K562 (cell line): ENCODE results near the gene GAP43. TPM values are rescaled to one million over a fixed set of nuclear protein-coding genes. Genes with fewer than 3 reads are reported as not detected.

Source experiments
- ATAC-seq: fragments of 200-7000 bp; cut with Tn5 transposase; 3 replicates; pipeline ENCODE4 v1.9.1; 2020; ENCODE audit warnings: moderate library complexity
- BruUV-seq: library from RNA; stranded (reverse); fragments of 400-500 nt; replicated peaks from 2 replicates; lab custom pipeline; 2021; lab: Mats Ljungman, UMichigan
- CTCF ChIA-PET: fragments of 300-600 bp; formaldehyde crosslinking; extraction: SDS; loops from one replicate; lab custom pipeline; 2021; ENCODE audit warnings: low intra/inter-chr PET ratio; lab: Yijun Ruan, JAX
- POLR2A ChIA-PET: fragments of 300-600, 350-650 bp; sonication (Branson Sonifier 250); formaldehyde crosslinking; extraction: SDS; loops from one replicate; lab custom pipeline; 2021; ENCODE audit warnings: antibody characterized with exemption, inconsistent platforms; lab: Yijun Ruan, JAX
- DNase-seq, 4 experiments: peaks; one replicate each; pipeline versions ENCODE4 v3.0.0 to v3.0.0-alpha.2; 2011 to 2018; ENCODE audit warnings: low spot score in 3 of 4, mixed read lengths in 3 of 4; ENCODE audit errors: extremely low read depth in 1 of 4
- FAIRE-seq: peaks from 2 replicates; lab custom pipeline; 2011; peaks lifted over from hg19 to GRCh38; lab: Jason Lieb, UNC
- H2AFZ ChIP-seq: 2 replicates; pipeline ENCODE4 v1.6.0; 2011; ENCODE audit warnings: low read depth, low read length, control low read depth, inconsistent platforms
- H3K27ac ChIP-seq: fragments of 200-600 bp; 3 replicates; pipeline ENCODE4 v1.8.0; 2011; ENCODE audit warnings: low read depth, mild to moderate bottlenecking, control low read depth, inconsistent platforms, low read length, moderate library complexity, mixed read lengths; ENCODE audit errors: extremely low read depth
- H3K27me3 ChIP-seq, 2 experiments: fragments of 300-600 bp in 1 of 2; 2 replicates in 1 of 2; 3 replicates in 1 of 2; pipeline versions ENCODE4 v1.6.0 to v1.8.0; 2011; ENCODE audit warnings: inconsistent platforms in 2 of 2, low read length in 2 of 2, mild to moderate bottlenecking in 1 of 2, mixed read lengths in 1 of 2, moderate library complexity in 1 of 2; ENCODE audit not compliant: control insufficient read depth in 2 of 2, insufficient read depth in 2 of 2
- H3K36me3 ChIP-seq: fragments of 300-600 bp; 3 replicates; pipeline ENCODE4 v1.8.0; 2011; ENCODE audit warnings: mild to moderate bottlenecking, low read length, inconsistent platforms; ENCODE audit not compliant: control insufficient read depth, insufficient read depth
- H3K4me1 ChIP-seq, 2 experiments: fragments of 200-600 bp in 1 of 2; replicated peaks in 1 of 2; 2 replicates in 1 of 2; 3 replicates in 1 of 2; pipeline versions ENCODE4 v1.5.1 to v1.8.0; 2011; ENCODE audit warnings: inconsistent platforms in 2 of 2, low read length in 2 of 2, mild to moderate bottlenecking in 1 of 2, mixed read lengths in 1 of 2, moderate library complexity in 1 of 2; ENCODE audit not compliant: control insufficient read depth in 2 of 2, insufficient read depth in 2 of 2
- H3K4me2 ChIP-seq: 2 replicates; pipeline ENCODE4 v1.6.1; 2011; ENCODE audit warnings: low read length, control low read depth, inconsistent platforms, mixed read lengths; ENCODE audit not compliant: insufficient read depth
- H3K4me3 ChIP-seq: fragments of 200-600 bp; sonication (generic), shearing (Covaris generic); 2 replicates; pipeline ENCODE4 v1.5.1; 2016; ENCODE audit warnings: control low read depth, inconsistent platforms
- H3K79me2 ChIP-seq: fragments of 200-600 bp; 3 replicates; pipeline ENCODE4 v1.8.0; 2011; ENCODE audit warnings: low read length, inconsistent platforms; ENCODE audit not compliant: control insufficient read depth, insufficient read depth
- H3K9ac ChIP-seq, 2 experiments: 2 replicates each; pipeline versions ENCODE4 v1.6.0 to v1.6.1; 2011; ENCODE audit warnings: low read depth in 2 of 2, low read length in 2 of 2, control low read depth in 1 of 2, inconsistent platforms in 1 of 2, mild to moderate bottlenecking in 1 of 2, mixed read lengths in 1 of 2; ENCODE audit not compliant: insufficient read depth in 1 of 2
- H3K9me1 ChIP-seq: one replicate; pipeline ENCODE4 v1.6.0; 2011; ENCODE audit warnings: inconsistent platforms, mild to moderate bottlenecking, low read length, moderate library complexity; ENCODE audit not compliant: control insufficient read depth, insufficient read depth
- H3K9me3 ChIP-seq: replicated peaks from 2 replicates; pipeline ENCODE4 v1.5.1; 2011; ENCODE audit warnings: low read depth, low read length, inconsistent platforms; ENCODE audit not compliant: control insufficient read depth, insufficient read depth
- H4K20me1 ChIP-seq: replicated peaks from 2 replicates; pipeline ENCODE4 v1.6.1; 2011; ENCODE audit warnings: low read length, inconsistent platforms, mixed read lengths; ENCODE audit not compliant: control insufficient read depth, insufficient read depth
- EZH2 ChIP-seq: IDR thresholded peaks from 2 replicates; pipeline ENCODE4 v1.6.1; 2012; ENCODE audit warnings: low read depth, mild to moderate bottlenecking, inconsistent platforms, low read length, borderline replicate concordance
- MAFF ChIP-seq: IDR thresholded peaks from 2 replicates; pipeline ENCODE4 v1.6.1; 2012; ENCODE audit warnings: low read length, improper control_type of control experiment
- MAFG ChIP-seq: fragments of 450-650 bp; conservative IDR thresholded peaks from 2 replicates; pipeline ENCODE4 v1.6.1; 2016; ENCODE audit warnings: missing genetic modification characterization, missing compliant biosample characterization
- MEIS2 ChIP-seq: fragments of 450-650 bp; IDR thresholded peaks from 2 replicates; pipeline ENCODE4 v1.6.1; 2014; ENCODE audit warnings: mild to moderate bottlenecking; ENCODE audit not compliant: partially characterized antibody
- NCOA4 ChIP-seq: fragments of 450-650 bp; IDR thresholded peaks from 2 replicates; pipeline ENCODE4 v1.6.1; 2018; ENCODE audit warnings: mild to moderate bottlenecking; ENCODE audit not compliant: partially characterized antibody
- NR2C2 ChIP-seq, 2 experiments: fragments of 200-800 bp in 1 of 2; sonication (Bioruptor generic) in 1 of 2; sonication (generic) in 1 of 2; formaldehyde crosslinking in 1 of 2; IDR thresholded peaks; 2 replicates each; pipeline versions ENCODE4 v1.6.1 to v1.8.0; 2016 to 2022; ENCODE audit warnings: mild to moderate bottlenecking in 1 of 2, missing compliant biosample characterization in 1 of 2, missing genetic modification characterization in 1 of 2, missing genetic modification reagents in 1 of 2
- PRPF4 ChIP-seq: fragments of 200-400 bp; formaldehyde crosslinking; IDR thresholded peaks from one replicate; pipeline ENCODE4 v1.6.1; 2017; ENCODE audit warnings: low read length, low read depth, mild to moderate bottlenecking; ENCODE audit not compliant: insufficient read depth, poor library complexity, severe bottlenecking
- ZNF316 ChIP-seq: fragments of 450-650 bp; IDR thresholded peaks from 2 replicates; pipeline ENCODE4 v1.6.1; 2016
- ZNF561 ChIP-seq: fragments of 450-650 bp; formaldehyde crosslinking; conservative IDR thresholded peaks from 2 replicates; pipeline ENCODE4 v1.4.0; 2020; ENCODE audit warnings: mild to moderate bottlenecking, moderate library complexity
- WGBS: fragments of 100-300 bp; shearing (Covaris generic); methylation state at CpG from one replicate; pipeline ENCODE4 v1.1.6; 2016; ENCODE audit warnings: low coverage, mixed read lengths; ENCODE audit not compliant: insufficient coverage; ENCODE audit errors: missing lambda C conversion rate; 5-methylcytosine and 5-hydroxymethylcytosine counted together
- in situ Hi-C: fragments of 300-500 bp; cut with MboI; formaldehyde crosslinking; loops from 4 replicates; pipeline ENCODE4 v1.15.0; 2018; ENCODE audit warnings: inconsistent platforms, mixed read lengths
- intact Hi-C: fragments of 100-400 bp; cut with micrococcal nuclease; formaldehyde crosslinking; loops from 2 replicates; pipeline ENCODE4 v1.14.2; 2022
- polyA plus RNA-seq, 8 experiments: library from polyadenylated mRNA; depleted of rRNA in 4 of 8; stranded (reverse) in 5 of 8; unstranded in 3 of 8; fragments of >200 nt; fragmentation: Nextera tagmentation in 2 of 8; fragmentation: Illumina TruSeq in 1 of 8; extraction: Ambion mirVana in 2 of 8; extraction: Trizol in 1 of 8; gene quantifications; 2 replicates each; pipeline versions ENCODE4 v1.2.1 to v1.2.3, GENCODE V29; 2011 to 2014; ENCODE audit warnings: inconsistent platforms in 1 of 8, missing spikeins in 1 of 8
- total RNA-seq, 7 experiments: library from RNA; depleted of rRNA in 6 of 7; stranded (reverse); fragments of >200 nt in 6 of 7; fragmentation: Illumina TruSeq in 2 of 7; extraction: Trizol in 2 of 7; gene quantifications; 2 replicates each; pipeline versions ENCODE4 v1.2.1 to v1.2.3, GENCODE V29; 2011 to 2021; ENCODE audit warnings: low replicate concordance in 1 of 7
- TF ChIP-seq, protein P1 (sequence below): fragments of 450-650 bp; IDR thresholded peaks from 2 replicates; pipeline ENCODE4 v1.6.1; 2016; ENCODE audit warnings: mild to moderate bottlenecking, moderate library complexity

GAP43 gene
- total and polyA plus RNA-seq, 9 of the 15 experiments (the other 6 are each of a cell fraction or from before 2014, with no cell fraction given): 0.04 to 0.11 (median 0.09) TPM; not detected in 6

DNA sequence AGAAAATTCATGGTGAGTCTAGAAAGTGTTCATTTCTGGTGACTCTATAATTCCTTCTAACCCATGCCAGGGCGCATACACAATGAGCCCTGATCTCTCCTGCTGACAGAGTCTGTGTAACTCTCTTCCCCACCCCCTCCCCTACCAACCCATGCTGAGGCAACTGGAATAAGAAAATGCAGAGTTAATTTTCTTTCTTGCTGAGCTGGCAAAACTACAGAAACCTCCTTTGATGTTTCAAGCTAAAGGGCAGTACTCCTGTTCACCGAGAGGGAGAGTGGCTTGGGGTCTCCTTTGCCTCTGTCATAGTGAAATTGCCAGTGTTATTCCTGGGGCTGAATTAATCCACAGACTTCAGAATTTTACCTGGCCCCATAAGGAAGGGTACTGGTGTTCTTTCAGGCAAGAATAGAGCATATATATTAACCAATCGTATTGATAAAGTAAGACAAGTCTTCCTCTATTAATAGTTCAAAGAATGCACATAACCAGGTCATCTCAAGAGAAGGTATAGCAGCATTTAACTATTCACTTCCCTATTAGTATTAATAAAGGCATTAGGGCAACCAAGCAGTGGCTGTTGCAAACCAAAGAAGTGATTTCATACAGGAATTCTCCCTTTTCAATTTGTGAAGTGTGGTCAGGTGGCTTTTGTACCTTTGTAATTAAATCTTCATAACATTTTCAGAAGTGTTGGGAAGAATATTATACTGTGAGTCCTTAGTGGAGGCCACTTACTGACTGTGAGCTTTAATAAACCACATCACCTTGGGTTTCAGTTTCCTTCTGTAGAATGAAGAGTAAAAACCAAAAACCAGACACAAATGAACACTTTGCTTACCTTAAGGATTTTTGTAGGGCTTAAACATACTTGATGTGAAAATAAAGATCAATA is 4.1 kb downstream of the GAP43 start:
- intact Hi-C loops: loop anchor here (10.0 kb wide), 1 partner anchor 67 kb away; no protein-coding TSS in a partner anchor
- DNase-seq: no peak
- Histone ChIP-seq H3K79me2 (no peaks in the 10 kb centered on the region), H3K4me1 (no peaks in the 10 kb centered on the region), H4K20me1 (no peaks in the 10 kb centered on the region), H3K9me3 (no peaks in the 10 kb centered on the region), H3K9me1 (no peaks in the 10 kb centered on the region), H3K4me3 (no peak overlapping the region), H3K27ac (no peak overlapping the region), H3K4me2 (no peak overlapping the region), H2AFZ (no peak overlapping the region), H3K36me3 (no peaks in the 10 kb centered on the region), H3K27me3 (no peaks in the 10 kb centered on the region; a peak in 1 of 5 replicates), H3K9ac (no peak overlapping the region)
- FAIRE-seq: no peak
- WGBS: 0% methylated on average over 2 of the region's 3 CpGs
- no peak for ATAC-seq
- ChIA-PET CTCF (no interaction called here), POLR2A (no interaction called here)
- in situ Hi-C loops: no loop called here
- BruUV-seq: no TSS peak
- TF ChIP-seq MAFG (tag) (peak; percentile 47), ZNF561 (CRISPR knock-in tag) (no peak), MEIS2 (no peak), EZH2 (no peak), NCOA4 (no peak), NR2C2 (CRISPR knock-in tag; IDR thresholded peaks at IDR 0.05) (no peak), NR2C2 (tag; IDR thresholded peaks at IDR 0.05) (no peak), MAFF (0 out of 2 replicates have a peak, but pooled peaks have one; percentile 9), PRPF4 (no peak), ZNF316 (peak; percentile 50; the same call in 1 of the 2 replicates)
- TF ChIP-seq, protein P1, sequence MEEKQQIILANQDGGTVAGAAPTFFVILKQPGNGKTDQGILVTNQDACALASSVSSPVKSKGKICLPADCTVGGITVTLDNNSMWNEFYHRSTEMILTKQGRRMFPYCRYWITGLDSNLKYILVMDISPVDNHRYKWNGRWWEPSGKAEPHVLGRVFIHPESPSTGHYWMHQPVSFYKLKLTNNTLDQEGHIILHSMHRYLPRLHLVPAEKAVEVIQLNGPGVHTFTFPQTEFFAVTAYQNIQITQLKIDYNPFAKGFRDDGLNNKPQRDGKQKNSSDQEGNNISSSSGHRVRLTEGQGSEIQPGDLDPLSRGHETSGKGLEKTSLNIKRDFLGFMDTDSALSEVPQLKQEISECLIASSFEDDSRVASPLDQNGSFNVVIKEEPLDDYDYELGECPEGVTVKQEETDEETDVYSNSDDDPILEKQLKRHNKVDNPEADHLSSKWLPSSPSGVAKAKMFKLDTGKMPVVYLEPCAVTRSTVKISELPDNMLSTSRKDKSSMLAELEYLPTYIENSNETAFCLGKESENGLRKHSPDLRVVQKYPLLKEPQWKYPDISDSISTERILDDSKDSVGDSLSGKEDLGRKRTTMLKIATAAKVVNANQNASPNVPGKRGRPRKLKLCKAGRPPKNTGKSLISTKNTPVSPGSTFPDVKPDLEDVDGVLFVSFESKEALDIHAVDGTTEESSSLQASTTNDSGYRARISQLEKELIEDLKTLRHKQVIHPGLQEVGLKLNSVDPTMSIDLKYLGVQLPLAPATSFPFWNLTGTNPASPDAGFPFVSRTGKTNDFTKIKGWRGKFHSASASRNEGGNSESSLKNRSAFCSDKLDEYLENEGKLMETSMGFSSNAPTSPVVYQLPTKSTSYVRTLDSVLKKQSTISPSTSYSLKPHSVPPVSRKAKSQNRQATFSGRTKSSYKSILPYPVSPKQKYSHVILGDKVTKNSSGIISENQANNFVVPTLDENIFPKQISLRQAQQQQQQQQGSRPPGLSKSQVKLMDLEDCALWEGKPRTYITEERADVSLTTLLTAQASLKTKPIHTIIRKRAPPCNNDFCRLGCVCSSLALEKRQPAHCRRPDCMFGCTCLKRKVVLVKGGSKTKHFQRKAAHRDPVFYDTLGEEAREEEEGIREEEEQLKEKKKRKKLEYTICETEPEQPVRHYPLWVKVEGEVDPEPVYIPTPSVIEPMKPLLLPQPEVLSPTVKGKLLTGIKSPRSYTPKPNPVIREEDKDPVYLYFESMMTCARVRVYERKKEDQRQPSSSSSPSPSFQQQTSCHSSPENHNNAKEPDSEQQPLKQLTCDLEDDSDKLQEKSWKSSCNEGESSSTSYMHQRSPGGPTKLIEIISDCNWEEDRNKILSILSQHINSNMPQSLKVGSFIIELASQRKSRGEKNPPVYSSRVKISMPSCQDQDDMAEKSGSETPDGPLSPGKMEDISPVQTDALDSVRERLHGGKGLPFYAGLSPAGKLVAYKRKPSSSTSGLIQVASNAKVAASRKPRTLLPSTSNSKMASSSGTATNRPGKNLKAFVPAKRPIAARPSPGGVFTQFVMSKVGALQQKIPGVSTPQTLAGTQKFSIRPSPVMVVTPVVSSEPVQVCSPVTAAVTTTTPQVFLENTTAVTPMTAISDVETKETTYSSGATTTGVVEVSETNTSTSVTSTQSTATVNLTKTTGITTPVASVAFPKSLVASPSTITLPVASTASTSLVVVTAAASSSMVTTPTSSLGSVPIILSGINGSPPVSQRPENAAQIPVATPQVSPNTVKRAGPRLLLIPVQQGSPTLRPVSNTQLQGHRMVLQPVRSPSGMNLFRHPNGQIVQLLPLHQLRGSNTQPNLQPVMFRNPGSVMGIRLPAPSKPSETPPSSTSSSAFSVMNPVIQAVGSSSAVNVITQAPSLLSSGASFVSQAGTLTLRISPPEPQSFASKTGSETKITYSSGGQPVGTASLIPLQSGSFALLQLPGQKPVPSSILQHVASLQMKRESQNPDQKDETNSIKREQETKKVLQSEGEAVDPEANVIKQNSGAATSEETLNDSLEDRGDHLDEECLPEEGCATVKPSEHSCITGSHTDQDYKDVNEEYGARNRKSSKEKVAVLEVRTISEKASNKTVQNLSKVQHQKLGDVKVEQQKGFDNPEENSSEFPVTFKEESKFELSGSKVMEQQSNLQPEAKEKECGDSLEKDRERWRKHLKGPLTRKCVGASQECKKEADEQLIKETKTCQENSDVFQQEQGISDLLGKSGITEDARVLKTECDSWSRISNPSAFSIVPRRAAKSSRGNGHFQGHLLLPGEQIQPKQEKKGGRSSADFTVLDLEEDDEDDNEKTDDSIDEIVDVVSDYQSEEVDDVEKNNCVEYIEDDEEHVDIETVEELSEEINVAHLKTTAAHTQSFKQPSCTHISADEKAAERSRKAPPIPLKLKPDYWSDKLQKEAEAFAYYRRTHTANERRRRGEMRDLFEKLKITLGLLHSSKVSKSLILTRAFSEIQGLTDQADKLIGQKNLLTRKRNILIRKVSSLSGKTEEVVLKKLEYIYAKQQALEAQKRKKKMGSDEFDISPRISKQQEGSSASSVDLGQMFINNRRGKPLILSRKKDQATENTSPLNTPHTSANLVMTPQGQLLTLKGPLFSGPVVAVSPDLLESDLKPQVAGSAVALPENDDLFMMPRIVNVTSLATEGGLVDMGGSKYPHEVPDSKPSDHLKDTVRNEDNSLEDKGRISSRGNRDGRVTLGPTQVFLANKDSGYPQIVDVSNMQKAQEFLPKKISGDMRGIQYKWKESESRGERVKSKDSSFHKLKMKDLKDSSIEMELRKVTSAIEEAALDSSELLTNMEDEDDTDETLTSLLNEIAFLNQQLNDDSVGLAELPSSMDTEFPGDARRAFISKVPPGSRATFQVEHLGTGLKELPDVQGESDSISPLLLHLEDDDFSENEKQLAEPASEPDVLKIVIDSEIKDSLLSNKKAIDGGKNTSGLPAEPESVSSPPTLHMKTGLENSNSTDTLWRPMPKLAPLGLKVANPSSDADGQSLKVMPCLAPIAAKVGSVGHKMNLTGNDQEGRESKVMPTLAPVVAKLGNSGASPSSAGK: no peak
